Femur (tissue), 1 donor: ENCODE results near the gene SYNJ1.
A peak's percentile ranks its signal among the peaks of the same experiment; 100 is the strongest.
"Not testable (repeated sequence)": the region's sequence is repeated elsewhere in the genome, so short reads cannot be mapped to it uniquely, and the experiment has no call there.

Experiments used
- DNase-seq: peaks from one replicate; pipeline ENCODE4 v3.0.0-alpha.2; 2017

SYNJ1 gene

DNA sequence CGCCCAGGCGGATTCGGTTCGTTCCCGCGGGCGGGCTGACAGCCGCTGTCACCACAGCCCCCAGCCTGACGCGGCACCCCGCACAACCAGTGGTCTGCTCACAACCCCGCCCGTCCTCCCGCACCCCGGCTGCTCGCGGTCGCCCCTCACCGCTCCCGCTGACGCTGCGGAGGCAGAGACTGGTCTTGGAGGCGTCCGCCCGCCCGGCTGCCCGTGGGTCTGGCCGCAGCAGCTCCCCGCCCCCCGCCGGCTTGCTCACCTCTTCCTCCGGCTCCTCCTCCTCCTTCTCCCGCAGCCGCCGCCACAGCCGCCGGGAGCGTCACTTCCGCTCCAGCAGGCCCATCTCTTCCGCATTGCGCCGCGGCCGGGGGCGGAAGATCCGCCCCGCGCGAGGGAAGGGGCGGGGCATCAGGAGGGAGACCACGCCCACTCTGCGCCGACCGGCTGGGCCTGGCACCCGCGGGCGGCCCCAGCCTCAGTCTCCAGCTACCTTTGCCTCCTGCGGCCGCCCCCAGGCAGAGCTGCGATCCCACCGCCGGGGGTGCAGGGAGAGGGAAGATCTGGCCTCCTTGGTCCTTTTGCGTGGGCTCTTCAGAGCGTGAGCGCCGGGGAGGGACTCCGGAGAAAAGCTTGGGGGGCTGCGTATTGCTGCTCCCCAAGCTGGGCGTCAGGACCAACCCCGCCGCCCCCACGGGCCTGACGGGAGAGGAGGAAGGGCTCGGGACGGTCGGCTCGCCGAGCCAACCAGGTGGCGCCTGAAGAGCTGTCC lies at the start of gene SYNJ1:
SYNJ1 (minus strand) TSS at position 327 of the 769 bp plus-strand sequence. CDS start 1,118 bp downstream, outside the sequence.
- peak; percentile 97 for DNase-seq

GRCh38 chr21:32777269-32777668 lies 49.5 kb upstream of the SYNJ1 start:
- DNase-seq: no peak

GRCh38 chr21:32776743-32777142 lies 48.9 kb upstream of the SYNJ1 start:
- DNase-seq: no peak

DNA sequence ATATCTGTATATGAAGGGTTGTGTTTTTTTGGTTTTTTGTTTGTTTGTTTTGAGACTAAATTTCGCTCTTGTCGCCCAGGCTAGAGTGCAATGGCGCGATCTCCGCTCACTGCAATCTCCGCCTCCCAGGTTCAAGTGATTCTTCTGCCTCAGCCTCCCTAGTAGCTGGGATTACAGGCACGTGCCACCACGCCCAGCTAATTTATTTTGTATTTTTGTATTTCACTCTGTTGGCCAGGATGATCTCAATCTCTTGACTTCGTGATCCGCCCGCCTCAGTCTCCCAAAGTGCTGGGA lies 45.2 kb upstream of the SYNJ1 start:
- not testable (repeated sequence) for DNase-seq

- peak; percentile 50 for DNase-seq
Observed at GRCh38 chr21:32772281-32773047, 44.7 kb upstream of the SYNJ1 start.

DNA sequence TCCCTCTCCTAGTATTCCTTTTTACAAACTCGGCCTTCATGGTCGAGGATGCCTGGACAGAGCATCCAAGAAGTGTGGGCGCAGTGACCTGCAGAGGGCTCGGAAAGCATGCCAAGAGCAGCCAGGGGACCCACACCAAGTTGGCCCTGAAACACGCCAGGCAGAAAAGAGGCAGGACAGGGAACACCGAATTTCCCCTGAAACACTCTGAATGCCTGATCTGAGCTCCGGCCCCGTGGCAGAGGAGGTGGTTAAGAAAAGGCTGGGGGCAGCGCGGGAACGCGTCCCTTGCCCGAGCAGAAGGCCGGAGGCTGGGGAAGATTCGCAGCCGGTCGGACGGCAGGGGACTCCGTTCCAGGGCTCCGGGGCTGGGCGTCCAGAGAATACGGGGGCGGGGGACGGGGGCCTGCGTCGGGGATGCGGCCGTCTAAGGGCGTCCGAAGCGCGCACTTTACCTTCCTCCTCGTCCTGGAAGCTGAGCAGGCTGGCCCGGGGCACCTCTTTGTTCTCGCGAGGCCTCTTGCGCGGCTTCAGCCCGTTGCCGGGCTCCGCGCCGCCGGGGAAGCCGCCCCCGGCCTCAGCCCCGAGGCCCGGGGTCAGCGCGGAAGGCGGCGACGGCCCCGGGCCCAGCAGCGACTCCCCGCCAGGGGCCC lies 43.2 kb upstream of the SYNJ1 start:
- DNase-seq: peak; percentile 68

DNA sequence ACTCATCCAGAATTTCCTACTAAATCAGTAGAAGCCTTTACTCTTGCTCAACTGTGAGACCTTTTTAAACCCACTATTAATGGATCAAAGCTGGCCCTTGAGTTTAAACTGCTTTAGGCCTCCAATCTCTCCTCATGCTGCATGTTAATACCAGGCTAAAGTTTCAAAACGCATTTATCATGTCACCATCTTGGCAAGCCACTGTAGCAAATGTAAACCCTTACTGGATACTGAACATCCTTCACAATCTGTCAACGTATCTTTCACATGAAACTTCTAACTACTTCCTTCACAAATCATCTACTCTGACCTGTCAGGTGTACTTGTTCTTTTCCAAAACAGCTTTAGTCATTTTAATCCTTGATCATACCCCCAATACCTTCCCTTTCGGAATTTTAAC lies 40.7 kb upstream of the SYNJ1 start:
- no peak for DNase-seq

GRCh38 chr21:32765058-32765457 lies 37.2 kb upstream of the SYNJ1 start:
- no peak for DNase-seq

DNA sequence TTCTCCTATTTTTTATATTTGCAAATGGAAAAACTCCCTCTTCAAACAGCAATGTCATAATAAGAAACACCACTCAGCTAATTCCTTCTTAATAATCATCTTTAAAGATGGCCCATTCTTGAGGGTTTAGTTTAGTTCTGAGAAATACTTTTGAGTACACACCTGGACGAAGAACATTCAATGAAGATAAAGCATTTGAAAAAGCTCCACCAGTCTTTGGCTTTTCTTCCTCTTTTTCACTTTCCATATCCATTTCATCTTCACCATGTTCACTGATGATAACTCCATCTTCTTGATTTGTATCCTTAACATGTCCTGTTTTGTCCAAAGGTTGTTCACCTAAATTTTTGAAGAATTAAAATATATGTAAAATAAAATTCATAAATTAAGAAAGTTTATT lies 36.4 kb upstream of the SYNJ1 start:
- DNase-seq: no peak

DNA sequence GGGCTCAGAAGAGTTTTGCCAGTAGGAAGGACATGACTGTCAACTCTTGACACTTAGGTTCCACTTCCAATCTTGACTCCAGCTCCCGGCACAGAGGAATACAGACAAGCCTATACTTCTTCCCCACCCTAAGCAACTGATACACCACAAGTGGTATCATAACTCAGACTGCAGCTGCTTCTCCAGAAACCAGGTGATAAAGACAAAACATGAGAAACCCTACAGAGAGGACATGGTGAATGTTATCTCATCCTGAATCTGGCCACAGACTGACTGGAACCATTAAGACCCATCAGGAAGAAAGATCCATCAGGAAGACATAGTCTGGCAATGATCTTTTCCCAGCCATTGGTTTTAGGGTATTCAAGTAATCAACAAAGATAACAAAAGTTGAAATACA lies 30.0 kb upstream of the SYNJ1 start:
- no peak for DNase-seq

GRCh38 chr21:32756096-32756495 lies 28.3 kb upstream of the SYNJ1 start:
- no peak for DNase-seq

GRCh38 chr21:32753818-32754585 lies 26.2 kb upstream of the SYNJ1 start:
- no peak for DNase-seq

DNA sequence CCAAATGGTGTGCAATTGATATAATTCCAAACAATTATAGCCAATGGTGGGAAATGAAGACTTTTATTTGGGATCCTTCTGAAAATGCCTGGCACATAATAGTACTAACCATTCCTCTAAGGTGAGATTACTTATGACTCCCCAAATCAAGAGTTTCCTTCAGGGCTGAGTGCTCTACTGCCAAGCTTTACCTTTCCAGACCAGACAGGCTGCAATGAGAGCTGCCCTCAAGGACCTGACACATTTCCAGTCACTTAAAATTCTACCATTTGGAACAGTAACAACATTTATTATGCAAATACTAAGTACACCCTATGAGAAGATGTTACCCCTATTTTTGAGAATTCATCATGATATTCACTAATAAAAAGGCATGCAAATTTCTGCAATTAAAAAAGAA lies 22.6 kb upstream of the SYNJ1 start:
- DNase-seq: no peak

DNA sequence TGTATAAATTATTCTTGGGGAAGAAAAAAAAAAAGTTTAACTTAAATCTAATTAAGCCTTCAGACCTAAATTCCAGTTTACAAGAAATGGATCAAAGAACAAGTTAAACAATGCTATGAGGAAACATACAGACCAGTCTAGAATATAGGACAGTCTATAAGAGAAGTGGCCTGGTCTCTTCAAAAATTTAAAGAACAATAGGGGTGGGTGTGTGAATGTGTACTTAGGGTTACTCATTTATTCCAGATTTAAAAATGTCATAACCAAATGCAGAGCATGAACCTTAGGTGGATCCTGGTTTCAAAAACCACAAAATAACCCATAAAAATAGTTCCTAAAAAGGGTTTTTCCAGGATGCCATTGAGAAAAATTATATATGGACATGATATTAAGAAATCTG lies 21.8 kb upstream of the SYNJ1 start:
- DNase-seq: no peak

DNA sequence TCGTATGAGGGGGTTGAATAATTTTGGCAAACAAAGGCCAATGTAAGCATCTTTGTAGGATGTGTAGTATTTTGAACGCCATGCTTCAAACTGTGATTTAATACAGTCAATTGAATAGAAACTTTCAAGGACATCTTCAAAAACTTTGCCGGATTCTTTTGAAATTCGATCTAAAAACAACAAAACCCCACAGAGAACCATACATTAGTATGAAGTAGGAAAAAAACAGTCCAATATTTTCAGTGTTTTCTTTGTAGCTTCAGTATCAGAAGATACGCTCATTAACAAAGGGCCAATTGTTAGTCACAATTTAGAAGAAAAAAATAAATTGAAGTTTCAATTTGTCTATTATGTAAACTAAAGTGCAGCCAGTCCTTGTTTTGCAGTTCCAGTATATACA lies 20.7 kb upstream of the SYNJ1 start:
- no peak for DNase-seq

GRCh38 chr21:32747396-32747795 lies 19.6 kb upstream of the SYNJ1 start:
- DNase-seq: no peak

DNA sequence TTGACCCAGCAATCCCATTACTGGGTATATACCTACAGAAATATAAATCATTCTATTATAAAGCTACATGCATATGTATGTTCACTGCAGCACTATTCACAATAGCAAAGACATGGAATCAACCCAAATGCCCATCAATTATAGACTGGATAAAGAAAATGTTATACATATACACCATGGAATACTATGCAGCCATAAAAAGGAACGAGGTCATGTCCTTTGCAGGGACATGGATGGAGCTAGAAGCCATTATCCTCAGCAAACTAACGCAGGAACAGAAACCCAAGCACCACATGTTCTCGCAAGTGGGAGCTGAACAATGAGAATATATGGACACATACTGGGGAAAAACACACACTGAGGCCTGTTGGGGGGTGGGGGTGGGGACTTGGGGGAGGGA lies 18.9 kb upstream of the SYNJ1 start:
- not testable (repeated sequence) for DNase-seq

GRCh38 chr21:32742396-32742795 lies 14.6 kb upstream of the SYNJ1 start:
- no peak for DNase-seq

DNA sequence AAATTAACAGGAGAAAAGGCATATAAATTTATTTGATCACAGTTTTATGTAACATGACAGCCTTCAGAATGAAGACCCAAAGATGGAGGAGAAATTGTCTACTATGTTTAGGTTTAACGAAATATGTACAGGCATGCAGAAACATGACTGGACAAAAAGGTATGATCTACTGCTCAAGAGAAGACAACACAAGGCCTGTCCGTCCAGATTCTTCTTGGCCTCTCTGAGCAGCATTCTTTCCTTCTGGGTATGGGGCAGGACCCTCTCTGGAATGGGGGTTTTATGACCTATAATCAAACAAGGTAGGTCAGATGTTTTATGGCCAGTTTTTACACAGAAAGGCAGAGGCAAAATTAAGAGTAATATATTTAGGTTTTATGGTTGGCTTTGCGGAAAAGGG lies 13.5 kb upstream of the SYNJ1 start:
- DNase-seq: no peak

DNA sequence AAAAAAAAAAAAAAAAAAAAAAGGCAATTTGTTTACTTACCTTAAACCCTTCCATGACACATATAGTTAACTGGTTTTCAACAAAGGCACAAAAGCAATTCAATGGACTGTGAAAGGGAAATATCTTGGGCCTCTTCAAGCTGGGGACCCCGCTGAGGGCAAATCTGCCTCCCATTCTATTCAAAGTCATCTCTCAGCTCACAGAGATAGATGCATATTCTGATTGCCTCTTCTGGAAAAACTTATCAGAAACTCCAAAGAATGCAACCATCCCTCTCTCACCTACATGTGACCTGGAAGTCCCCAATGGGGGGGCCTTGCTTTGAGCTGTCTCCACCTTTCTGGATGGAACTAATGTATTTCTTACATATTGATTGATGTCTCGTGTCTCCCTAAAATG lies 12.1 kb upstream of the SYNJ1 start:
- no peak for DNase-seq

DNA sequence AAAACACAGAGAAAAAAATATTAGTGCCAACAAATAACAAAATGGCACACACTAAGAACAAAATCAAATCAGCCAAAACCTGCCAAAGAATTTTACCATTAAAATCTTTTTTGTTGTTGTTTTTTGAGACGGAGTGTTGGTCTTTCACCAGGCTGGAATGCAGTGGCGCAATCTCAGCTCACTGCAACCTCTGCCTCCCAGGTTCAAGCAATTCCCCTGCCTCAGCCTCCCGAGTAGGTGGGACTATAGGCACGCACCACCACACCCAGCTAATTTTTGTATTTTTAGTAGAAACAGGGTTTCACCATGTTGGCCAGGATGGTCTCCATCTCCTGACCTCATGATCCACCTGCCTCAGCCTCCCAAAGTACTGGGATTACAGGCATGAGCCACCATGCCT lies 8.3 kb upstream of the SYNJ1 start:
- DNase-seq: not testable (repeated sequence)

- no peak for DNase-seq
Observed at GRCh38 chr21:32735524-32735923, 7.7 kb upstream of the SYNJ1 start.

DNA sequence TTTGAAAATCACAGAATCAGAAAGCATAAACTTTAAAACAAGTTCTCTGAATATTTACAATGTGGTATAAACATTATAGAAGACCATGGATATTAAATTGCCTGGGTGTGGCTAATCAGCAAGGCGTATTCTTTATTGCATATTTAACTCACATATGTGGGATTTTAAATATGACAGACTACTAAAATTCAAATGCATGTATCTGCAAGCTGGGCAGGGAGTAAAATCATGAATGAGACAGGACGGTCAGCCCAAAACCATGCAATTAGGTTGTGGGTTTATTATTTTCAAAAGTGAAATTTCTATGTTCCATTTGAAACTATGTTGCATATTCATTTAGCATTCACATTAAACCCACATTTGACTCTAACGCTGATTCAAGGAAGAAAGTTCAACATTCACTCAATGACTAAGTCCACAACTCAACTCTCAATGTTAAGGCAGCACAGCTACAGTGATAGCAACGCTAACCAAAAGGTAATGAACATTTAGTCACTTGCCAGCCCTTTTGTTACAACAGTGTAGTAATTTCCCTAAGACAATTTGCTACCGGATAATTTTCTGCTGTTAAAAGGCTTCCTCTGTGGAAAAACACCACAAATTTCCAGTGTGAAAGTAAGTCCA lies 6.3 kb upstream of the SYNJ1 start:
- DNase-seq: no peak
